NCI-H1092 (cell line): ENCODE data around the gene ZBED5.
"Not testable (repeated sequence)": the region's sequence is repeated elsewhere in the genome, so short reads cannot be mapped to it uniquely, and the experiment has no call there.

Experiments
- DNase-seq: peaks from one replicate; lab custom pipeline; 2025; lab: John Stamatoyannopoulos, UW

ZBED5 gene

GRCh38 chr11:10838083-10838482 is 19.8 kb downstream of the ZBED5 start:
- DNase-seq = no peak

GRCh38 chr11:10836884-10837283 is 21.0 kb downstream of the ZBED5 start:
- not testable (repeated sequence) for DNase-seq

GRCh38 chr11:10829139-10829538 is 28.7 kb downstream of the ZBED5 start:
- DNase-seq = no peak

GRCh38 chr11:10828402-10828801 is 29.5 kb downstream of the ZBED5 start:
- DNase-seq = no peak

GRCh38 chr11:10824888-10825287 is 33.0 kb downstream of the ZBED5 start:
- DNase-seq = no peak

- no peak for DNase-seq
Measured at GRCh38 chr11:10823152-10823579, 34.7 kb downstream of the ZBED5 start.

GRCh38 chr11:10822491-10822890 is 35.4 kb downstream of the ZBED5 start:
- not testable (repeated sequence) for DNase-seq

- DNase-seq = no peak
Measured at GRCh38 chr11:10818594-10818993, 39.3 kb downstream of the ZBED5 start.

GRCh38 chr11:10813945-10814344 is 43.9 kb downstream of the ZBED5 start:
- no peak for DNase-seq

- DNase-seq = no peak
Measured at GRCh38 chr11:10809373-10810160, 48.3 kb downstream of the ZBED5 start.

- DNase-seq = peak; percentile 98
Measured at GRCh38 chr11:10808553-10809372, 49.1 kb downstream of the ZBED5 start, which contains the start of gene EIF4G2. Gene EIF4G2, minus strand, starts transcription at chr11:10808926.

- no peak for DNase-seq
Measured at GRCh38 chr11:10808235-10808552, 49.7 kb downstream of the ZBED5 start.

GRCh38 chr11:10807493-10808234 is 50.2 kb downstream of the ZBED5 start:
- DNase-seq = peak; percentile 27

- no peak for DNase-seq
Measured at GRCh38 chr11:10806206-10806605, 51.6 kb downstream of the ZBED5 start.

- DNase-seq = no peak
Measured at GRCh38 chr11:10805741-10806140, 52.1 kb downstream of the ZBED5 start.

GRCh38 chr11:10803676-10804075 is 54.2 kb downstream of the ZBED5 start:
- no peak for DNase-seq
